Measurements from ENCODE around the gene TLCD1. TPM values are rescaled to one million over a fixed set of nuclear protein-coding genes. Genes with fewer than 3 reads are reported as not detected.

The TLCD1 gene
- total RNA-seq, 1 experiment from 2014 or later = 19.4 TPM

GRCh38 chr17:28698253-28698941 is 27.6 kb downstream of the TLCD1 start:
- ChIA-PET CTCF (no interaction called here), POLR2A (ENCODE audit: unreplicated experiment) (no interaction called here)
- TF ChIP-seq CTCF (conservative IDR thresholded peaks at IDR 0.05) = no peak
- TF ChIP-seq EZH2 (IDR thresholded peaks at IDR 0.05; ENCODE audit: low read depth) = no peak
- H3K4me3 ChIP-seq = no peak overlapping the region
- H3K4me1 ChIP-seq (replicated peaks; ENCODE audit: insufficient read depth) = no peaks in the 10 kb centered on the region
- no peaks in the 10 kb centered on the region for H3K27me3 ChIP-seq (ENCODE audit: insufficient read depth, low read depth)
- no peak overlapping the region for H2AFZ ChIP-seq
- H3K27ac ChIP-seq = no peak overlapping the region
- no TSS peak for BruUV-seq (replicated peaks)
- H3K36me3 ChIP-seq (ENCODE audit: low read depth) = peaks cover 4% of the 10 kb centered on the region; the same call in 1 of the 2 replicates
- no peak for DNase-seq
- peaks cover 8% of the 10 kb centered on the region; the same call in 1 of the 2 replicates for H3F3A ChIP-seq (ENCODE audit: insufficient read depth, low read depth)
- H3K79me2 ChIP-seq (ENCODE audit: low read depth) = no peaks in the 10 kb centered on the region
- no peak overlapping the region for H3K4me2 ChIP-seq
- no peaks in the 10 kb centered on the region for H3K9me2 ChIP-seq (ENCODE audit: insufficient read depth)
- intact Hi-C loops (cut with micrococcal nuclease; ENCODE audit: unreplicated experiment) = no loop called here
- H4K20me1 ChIP-seq (ENCODE audit: insufficient read depth) = no peaks in the 10 kb centered on the region
- no peaks in the 10 kb centered on the region for H3K9me3 ChIP-seq (ENCODE audit: insufficient read depth, low read depth)

GRCh38 chr17:28693869-28694268 is 32.2 kb downstream of the TLCD1 start:
- BruUV-seq (replicated peaks) = no TSS peak
- ChIA-PET POLR2A (ENCODE audit: unreplicated experiment) (no interaction called here), CTCF (no interaction called here)
- H3K4me1 ChIP-seq (replicated peaks; ENCODE audit: insufficient read depth) = no peaks in the 10 kb centered on the region
- H3K27me3 ChIP-seq (ENCODE audit: insufficient read depth, low read depth) = no peaks in the 10 kb centered on the region
- H3K9me2 ChIP-seq (ENCODE audit: insufficient read depth) = no peaks in the 10 kb centered on the region
- no peak overlapping the region for H3K4me3 ChIP-seq
- 0 out of 2 replicates have a peak, but pooled peaks cover 3% of the 10 kb centered on the region for H3F3A ChIP-seq (ENCODE audit: insufficient read depth, low read depth)
- TF ChIP-seq EZH2 (IDR thresholded peaks at IDR 0.05; ENCODE audit: low read depth) (no peak), CTCF (conservative IDR thresholded peaks at IDR 0.05) (no peak)
- intact Hi-C loops (cut with micrococcal nuclease; ENCODE audit: unreplicated experiment) = no loop called here
- no peaks in the 10 kb centered on the region for H4K20me1 ChIP-seq (ENCODE audit: insufficient read depth)
- H3K36me3 ChIP-seq (ENCODE audit: low read depth) = peaks cover 24% of the 10 kb centered on the region
- no peak overlapping the region for H3K4me2 ChIP-seq
- H2AFZ ChIP-seq = no peak overlapping the region
- H3K27ac ChIP-seq = no peak overlapping the region
- no peak for DNase-seq
- H3K9me3 ChIP-seq (ENCODE audit: insufficient read depth, low read depth) = no peaks in the 10 kb centered on the region
- H3K79me2 ChIP-seq (ENCODE audit: low read depth) = no peaks in the 10 kb centered on the region

- no peaks in the 10 kb centered on the region for H3K9me2 ChIP-seq (ENCODE audit: insufficient read depth)
- no peak overlapping the region for H2AFZ ChIP-seq
- no peaks in the 10 kb centered on the region; the same call in 1 of the 2 replicates for H4K20me1 ChIP-seq (ENCODE audit: insufficient read depth)
- intact Hi-C loops (cut with micrococcal nuclease; ENCODE audit: unreplicated experiment) = no loop called here
- H3K4me1 ChIP-seq (replicated peaks; ENCODE audit: insufficient read depth) = no peaks in the 10 kb centered on the region
- H3F3A ChIP-seq (ENCODE audit: insufficient read depth, low read depth) = no peaks in the 10 kb centered on the region; the same call in 1 of the 2 replicates
- TF ChIP-seq CTCF (conservative IDR thresholded peaks at IDR 0.05) (no peak), EZH2 (IDR thresholded peaks at IDR 0.05; ENCODE audit: low read depth) (no peak)
- H3K4me3 ChIP-seq = no peak overlapping the region
- H3K79me2 ChIP-seq (ENCODE audit: low read depth) = no peaks in the 10 kb centered on the region
- ChIA-PET POLR2A (ENCODE audit: unreplicated experiment) (no interaction called here), CTCF (interaction anchor here (0.6 kb wide), 1 partner anchor 48 kb away, joined by 3 read pairs; no protein-coding TSS in a partner anchor)
- H3K27me3 ChIP-seq (ENCODE audit: insufficient read depth, low read depth) = no peaks in the 10 kb centered on the region
- no peak overlapping the region for H3K4me2 ChIP-seq
- H3K9me3 ChIP-seq (ENCODE audit: insufficient read depth, low read depth) = no peaks in the 10 kb centered on the region
- BruUV-seq (replicated peaks) = no TSS peak
- H3K36me3 ChIP-seq (ENCODE audit: low read depth) = peaks cover 46% of the 10 kb centered on the region
- no peak for DNase-seq
- no peak overlapping the region for H3K27ac ChIP-seq
Observed at GRCh38 chr17:28689011-28689410, 37.0 kb downstream of the TLCD1 start.

Measured in PC-9 (cell line).